Activated CD4-positive, alpha-beta T cell treated with anti-CD3 and anti-CD28 coated beads for 48 hours (primary cell): ENCODE results near the gene FLNB.

Experiments used
- DNase-seq: peaks from one replicate; pipeline ENCODE4 v3.0.0-alpha.2; 2020

The FLNB gene

GRCh38 chr3:58084788-58085543 lies 76.7 kb downstream of the FLNB start:
- DNase-seq = no peak

DNA sequence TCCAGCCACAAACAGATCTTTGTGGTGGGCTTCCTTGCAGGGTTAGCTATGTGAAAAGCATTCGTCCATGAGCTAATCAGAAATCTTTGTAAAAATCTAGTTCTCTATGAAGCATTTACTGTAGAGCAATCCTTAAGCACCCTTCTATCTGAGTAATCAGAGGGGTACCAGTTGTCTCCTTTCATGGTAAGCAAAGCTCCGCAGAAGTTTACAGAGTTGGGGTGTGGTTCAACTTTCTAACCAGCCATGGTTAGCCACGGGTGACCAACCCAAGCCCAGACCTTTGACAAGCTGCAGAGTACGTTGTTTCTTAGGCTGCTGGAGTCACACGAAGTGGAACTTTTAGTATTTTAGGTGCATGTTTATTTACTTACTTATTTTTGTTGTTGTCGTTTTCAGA lies 77.4 kb downstream of the FLNB start:
- DNase-seq = no peak

- no peak for DNase-seq
These were observed 80.3 kb downstream of the FLNB start for GRCh38 chr3:58088501-58088900.

DNA sequence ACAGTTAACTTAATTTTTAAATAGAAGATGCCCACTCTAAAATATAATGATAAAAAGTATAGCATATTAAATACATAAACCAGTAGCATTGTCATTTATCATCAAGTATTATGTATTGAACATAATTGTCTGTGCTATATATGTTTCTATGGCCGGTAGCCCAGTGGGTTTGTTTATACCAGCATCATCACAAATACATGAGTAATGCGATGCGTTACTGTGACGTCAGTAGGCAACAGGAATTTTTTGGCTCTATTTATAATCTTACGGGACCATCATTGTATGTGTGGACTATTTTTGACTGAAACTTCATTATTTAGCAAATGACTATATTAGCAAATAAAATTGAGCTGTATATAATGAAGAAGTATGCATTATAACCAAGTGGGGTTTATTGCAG lies 82.1 kb downstream of the FLNB start:
- DNase-seq = no peak

DNA sequence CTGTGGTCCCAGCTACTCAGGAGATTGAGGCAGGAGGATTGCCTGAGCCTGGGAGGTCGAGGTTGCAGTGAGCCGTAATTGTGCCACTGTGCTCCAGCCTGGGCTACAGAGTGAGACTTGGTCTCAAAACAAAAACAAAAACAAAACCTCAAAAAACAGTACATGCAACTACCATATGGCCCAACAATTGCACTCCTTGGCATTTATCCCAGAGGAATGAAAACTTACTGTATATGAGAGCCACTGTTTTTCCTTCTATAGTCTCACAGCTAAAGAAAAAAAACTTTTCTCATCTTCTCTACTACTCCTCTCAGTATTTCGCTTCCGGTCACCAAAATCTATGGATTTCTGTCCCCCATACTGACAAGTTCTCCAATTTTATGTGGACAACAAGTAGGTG lies 84.3 kb downstream of the FLNB start:
- no peak for DNase-seq

DNA sequence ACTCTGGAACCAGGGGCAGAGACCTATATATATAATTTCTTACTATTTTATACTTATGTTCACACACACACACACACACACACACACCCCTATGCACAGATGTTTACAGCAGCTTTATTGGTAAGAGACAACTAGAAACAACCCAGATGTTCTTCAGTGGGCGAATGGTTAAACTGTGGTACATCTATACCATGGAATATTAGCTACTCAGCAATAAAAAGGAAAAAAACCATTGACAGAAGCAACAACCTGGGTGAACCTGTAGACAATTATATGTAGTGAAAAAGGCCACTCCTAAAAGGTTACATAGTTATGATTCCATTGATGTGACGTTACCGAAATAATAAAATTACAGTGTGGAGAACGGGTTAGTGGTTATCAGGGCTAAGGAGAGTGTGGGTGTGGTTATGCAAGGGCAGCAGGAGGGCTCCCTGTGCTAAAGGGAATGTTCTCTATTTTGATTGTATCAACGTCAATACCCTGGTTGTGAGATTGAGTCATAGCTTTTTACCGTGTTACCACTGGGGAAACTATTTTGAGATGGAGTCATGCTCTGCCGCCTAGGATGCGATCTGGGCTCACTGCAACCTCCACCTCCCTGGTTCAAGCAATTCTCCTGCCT lies 85.5 kb downstream of the FLNB start:
- DNase-seq = no peak

- DNase-seq = no peak
These were observed 86.4 kb downstream of the FLNB start for GRCh38 chr3:58094657-58095056.

DNA sequence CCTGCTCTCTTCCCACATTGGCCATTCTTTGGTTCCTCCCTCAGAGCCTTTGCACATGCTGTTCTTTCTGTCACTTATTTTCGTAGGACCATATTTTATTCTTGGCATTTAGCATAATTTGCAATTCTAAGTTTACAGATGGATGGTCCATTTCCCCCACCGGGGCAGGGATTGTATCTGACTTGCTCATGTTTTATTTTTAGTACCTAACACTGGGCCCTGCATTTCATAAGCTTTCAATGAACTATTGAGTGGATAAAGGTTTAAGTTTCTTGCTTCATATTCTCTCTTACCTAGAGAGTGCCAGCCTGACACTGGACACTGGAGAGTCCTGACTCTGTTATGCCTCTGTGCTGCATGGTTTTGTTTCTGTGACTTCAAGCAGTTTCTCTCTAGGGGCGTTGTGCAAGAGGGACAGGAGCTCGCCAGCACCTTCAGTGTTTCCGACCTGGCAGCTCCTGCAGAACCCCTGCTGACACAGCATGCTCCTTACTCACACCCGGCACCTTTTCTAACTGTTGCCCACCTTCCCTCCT lies 87.4 kb downstream of the FLNB start:
- no peak for DNase-seq

DNA sequence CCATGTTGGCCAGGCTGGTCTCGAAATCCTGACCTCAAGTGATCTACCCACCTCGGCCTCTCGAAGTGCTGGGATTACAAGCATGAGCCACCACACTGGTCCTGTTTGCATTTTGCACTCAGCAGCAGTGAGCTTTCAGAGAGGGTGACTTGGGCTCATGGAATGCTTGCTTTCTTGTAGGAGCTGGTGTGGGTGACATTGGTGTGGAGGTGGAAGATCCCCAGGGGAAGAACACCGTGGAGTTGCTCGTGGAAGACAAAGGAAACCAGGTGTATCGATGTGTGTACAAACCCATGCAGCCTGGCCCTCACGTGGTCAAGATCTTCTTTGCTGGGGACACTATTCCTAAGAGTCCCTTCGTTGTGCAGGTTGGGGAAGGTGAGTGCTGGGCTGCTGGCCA lies 90.3 kb downstream of the FLNB start:
- no peak for DNase-seq

DNA sequence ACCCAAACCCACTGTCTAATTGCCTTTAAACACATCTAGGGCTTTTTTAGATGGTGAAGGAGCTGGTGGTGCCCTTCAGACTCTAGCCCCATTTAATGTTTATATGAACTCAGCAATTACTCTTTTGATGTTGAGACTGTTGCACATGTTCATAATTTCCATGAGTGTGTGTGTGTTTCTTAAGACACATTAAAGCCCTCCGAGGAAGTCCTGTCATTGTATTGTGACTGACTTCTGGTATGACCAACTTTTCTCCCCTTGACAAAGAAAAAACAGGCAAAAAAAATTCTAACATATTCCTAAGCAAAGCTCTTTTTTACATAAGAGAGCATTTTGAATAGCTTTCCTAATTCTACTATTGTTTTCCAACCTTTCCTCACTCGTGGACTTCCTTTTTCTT lies 91.6 kb downstream of the FLNB start:
- no peak for DNase-seq

- DNase-seq = no peak
These were observed 93.5 kb downstream of the FLNB start for GRCh38 chr3:58101499-58102389.

DNA sequence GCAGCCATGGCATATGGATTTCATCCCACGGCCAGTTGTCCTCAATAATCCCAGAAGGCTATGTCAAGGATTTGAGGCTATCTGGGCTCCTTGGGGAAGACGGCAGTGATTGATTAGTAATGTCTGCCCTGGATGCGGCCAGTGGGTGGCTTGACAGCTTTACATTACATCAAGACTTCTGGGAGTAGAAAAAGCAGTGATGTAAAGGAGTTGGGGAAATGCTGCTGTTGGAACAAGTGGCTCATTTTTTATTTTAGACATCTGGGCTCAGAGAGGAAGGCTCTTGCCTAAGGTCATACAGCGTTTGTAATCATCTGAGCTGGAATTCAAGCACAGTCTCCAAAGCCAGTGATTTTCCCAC lies 94.1 kb downstream of the FLNB start:
- no peak for DNase-seq

DNA sequence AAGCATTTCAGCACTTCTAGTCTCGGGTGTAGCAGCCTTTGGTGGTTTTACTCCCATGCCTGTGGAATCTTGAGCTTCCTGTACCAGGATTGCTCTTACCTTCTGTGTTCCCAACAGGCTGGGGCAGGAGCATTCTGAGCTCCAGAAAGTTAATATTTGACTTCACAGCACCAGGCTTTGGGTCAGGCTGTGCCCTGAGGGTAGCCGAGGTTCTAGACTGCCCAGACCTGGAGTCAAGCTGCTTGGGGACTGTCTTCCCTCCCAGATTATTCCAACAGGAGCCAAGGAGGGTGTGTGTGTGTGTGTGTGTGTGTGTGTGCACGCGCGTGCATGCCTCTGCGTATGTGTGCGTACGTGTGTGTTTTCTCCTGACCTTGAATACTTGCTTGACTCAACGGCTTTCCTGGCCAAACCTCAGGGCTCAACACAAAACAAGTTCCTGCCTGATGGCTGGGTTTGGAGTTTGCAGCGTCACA lies 94.8 kb downstream of the FLNB start:
- no peak for DNase-seq

GRCh38 chr3:58104151-58104550 lies 95.9 kb downstream of the FLNB start:
- DNase-seq = no peak

GRCh38 chr3:58104712-58105111 lies 96.5 kb downstream of the FLNB start:
- DNase-seq = no peak

GRCh38 chr3:58105196-58105595 lies 97.0 kb downstream of the FLNB start:
- no peak for DNase-seq

- DNase-seq = no peak
These were observed 97.8 kb downstream of the FLNB start for GRCh38 chr3:58106061-58106460.

DNA sequence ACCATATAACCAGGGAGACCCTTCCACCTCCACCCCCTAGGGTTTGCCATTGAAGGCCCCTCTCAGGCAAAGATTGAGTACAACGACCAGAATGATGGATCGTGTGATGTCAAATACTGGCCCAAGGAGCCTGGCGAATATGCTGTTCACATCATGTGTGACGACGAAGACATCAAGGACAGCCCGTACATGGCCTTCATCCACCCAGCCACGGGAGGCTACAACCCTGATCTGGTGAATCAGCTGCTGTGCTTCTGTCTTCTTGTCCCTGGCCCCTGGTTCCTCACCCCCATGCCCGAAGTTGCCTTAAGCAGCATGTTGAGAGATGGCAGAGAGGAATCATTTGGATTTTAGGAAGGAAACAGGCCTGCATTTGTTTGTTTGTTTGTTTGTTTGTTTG lies 98.4 kb downstream of the FLNB start:
- DNase-seq = no peak

DNA sequence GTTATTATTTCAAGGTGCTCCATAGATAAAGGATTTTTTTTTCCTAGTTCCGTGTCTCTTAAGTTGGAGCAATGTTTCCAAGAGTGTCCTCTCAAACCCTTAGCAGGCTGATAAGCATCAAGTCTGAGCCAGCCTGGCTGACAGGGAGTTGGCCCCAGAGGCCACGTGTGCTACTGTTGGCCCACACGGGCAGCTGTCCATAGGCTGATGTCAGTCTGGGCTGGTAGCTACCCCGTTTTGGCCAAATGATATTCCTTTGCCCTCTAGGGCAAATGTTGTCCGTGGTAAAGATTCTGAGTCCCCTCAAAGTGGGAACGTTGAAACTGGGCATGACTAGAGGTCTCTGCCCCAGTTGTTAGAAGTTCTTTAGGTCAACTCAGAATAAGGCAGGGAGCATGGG lies 99.4 kb downstream of the FLNB start:
- DNase-seq = no peak

DNA sequence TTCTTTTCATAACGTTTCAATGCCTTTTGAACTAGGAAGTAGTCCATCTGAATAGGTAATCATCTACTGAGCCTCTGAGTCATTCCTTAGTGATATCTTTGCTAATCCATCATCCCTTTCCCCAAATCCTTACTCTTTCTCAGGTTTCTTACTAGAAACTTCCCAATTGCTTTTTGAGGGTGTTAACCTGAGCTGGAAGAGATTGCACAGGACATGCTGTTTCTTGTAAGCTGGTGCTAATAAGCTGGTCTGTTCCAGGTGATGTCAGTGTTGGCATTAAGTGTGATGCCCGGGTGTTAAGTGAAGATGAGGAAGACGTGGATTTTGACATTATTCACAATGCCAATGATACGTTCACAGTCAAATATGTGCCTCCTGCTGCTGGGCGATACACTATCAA lies 101.5 kb downstream of the FLNB start:
- DNase-seq = no peak

DNA sequence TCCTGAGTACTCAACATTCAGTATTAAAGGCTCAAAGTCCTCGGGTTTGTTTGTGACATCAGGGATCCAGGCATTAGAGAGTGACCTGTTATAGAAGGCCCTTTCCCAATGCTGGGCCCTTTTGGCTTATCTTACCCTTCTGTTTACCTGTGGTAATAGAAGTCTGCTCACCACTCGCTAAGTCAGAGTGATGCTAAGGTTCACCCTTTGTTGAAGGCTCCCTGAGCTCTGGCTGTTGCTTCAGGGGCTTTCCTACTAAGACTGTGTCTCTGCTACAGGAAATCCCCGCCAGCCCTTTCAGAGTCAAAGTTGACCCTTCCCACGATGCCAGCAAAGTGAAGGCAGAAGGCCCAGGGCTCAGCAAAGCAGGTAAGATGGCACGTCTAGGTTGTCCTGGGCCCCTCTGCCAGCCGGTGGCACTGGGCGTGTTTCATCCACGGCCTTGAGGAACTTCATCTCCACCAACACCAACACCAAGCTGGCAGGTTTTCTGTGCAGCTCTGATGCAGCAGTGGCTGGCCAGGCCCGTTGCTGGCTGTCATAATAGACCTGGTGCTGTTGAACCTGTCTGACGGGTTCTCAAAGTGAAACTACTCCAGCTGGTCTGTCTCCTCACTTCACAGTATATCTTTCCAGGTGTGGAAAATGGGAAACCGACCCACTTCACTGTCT lies 103.4 kb downstream of the FLNB start:
- no peak for DNase-seq

- no peak for DNase-seq
These were observed 103.9 kb downstream of the FLNB start for GRCh38 chr3:58112185-58112535.

DNA sequence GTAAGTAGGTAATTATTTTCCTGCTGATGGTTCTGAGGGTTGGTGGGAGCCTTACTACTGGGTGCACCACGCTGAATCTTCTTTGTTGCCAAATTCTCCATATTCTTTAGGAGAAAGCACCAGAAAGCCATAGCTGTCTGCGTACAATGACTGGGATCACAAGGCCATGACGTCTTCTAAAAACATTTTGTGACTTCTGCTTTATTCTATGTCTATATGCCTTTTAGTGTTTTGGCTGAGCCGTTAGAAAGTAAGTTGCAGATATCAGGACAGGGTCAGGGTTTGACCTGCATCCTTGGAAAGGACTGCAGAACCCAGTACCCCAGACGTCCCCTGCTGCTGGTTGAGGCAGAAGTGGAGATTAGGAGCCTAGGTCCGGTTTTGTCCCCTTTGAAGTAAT lies 107.0 kb downstream of the FLNB start:
- no peak for DNase-seq
